Measurements from ENCODE around the gene METRN. TPM values are rescaled to one million over a fixed set of nuclear protein-coding genes. Genes with fewer than 3 reads are reported as not detected.

METRN gene
- total RNA-seq, result 4.7 and 6.1 TPM in 2 replicates

GRCh38 chr16:714558-715476 is at the start of gene METRN:
Gene METRN, plus strand, starts transcription at chr16:715118. Its CDS starts 172 bp downstream, at chr16:715290.
- intact Hi-C loops (cut with micrococcal nuclease), result loop anchor here (1.0 to 5.0 kb wide), 3 partner anchors 25 to 342 kb away; partner anchors contain the start of gene CIAO3

GRCh38 chr16:666572-666971 is 48.3 kb upstream of the METRN start:
- intact Hi-C loops (cut with micrococcal nuclease), result loop anchor here (5.0 to 10.0 kb wide), 2 partner anchors 139 to 282 kb away; partner anchors contain the start of genes CAPN15 and PGAP6

- intact Hi-C loops (cut with micrococcal nuclease), result loop anchor here (5.0 to 10.0 kb wide), 2 partner anchors 140 to 282 kb away; partner anchors contain the start of genes CAPN15 and PGAP6
These were observed 47.7 kb upstream of the METRN start for GRCh38 chr16:667113-667779.

- intact Hi-C loops (cut with micrococcal nuclease), result loop anchor here (1.0 to 10.0 kb wide), 6 partner anchors 11 to 283 kb away; partner anchors contain the start of genes CAPN15, JMJD8, PGAP6 and WDR90
These were observed 47.0 kb upstream of the METRN start, which contains the start of gene RHOT2 for GRCh38 chr16:667780-668518. Gene RHOT2, plus strand, starts transcription at chr16:668132. Its CDS starts 68 bp downstream, at chr16:668200.

- intact Hi-C loops (cut with micrococcal nuclease), result loop anchor here (1.0 to 10.0 kb wide), 6 partner anchors 11 to 284 kb away; partner anchors contain the start of genes CAPN15, JMJD8, PGAP6 and WDR90
These were observed 46.3 kb upstream of the METRN start for GRCh38 chr16:668519-669171.

GRCh38 chr16:669666-670065 is 45.3 kb upstream of the METRN start:
- intact Hi-C loops (cut with micrococcal nuclease), result loop anchor here (5.0 to 10.0 kb wide), 2 partner anchors 142 to 285 kb away; partner anchors contain the start of genes CAPN15 and PGAP6

- intact Hi-C loops (cut with micrococcal nuclease), result no loop called here
These were observed 44.2 kb upstream of the METRN start for GRCh38 chr16:670485-671352.

- intact Hi-C loops (cut with micrococcal nuclease), result no loop called here
These were observed 43.4 kb upstream of the METRN start for GRCh38 chr16:671353-672131.

- intact Hi-C loops (cut with micrococcal nuclease), result no loop called here
These were observed 42.5 kb upstream of the METRN start for GRCh38 chr16:672371-672770.

- intact Hi-C loops (cut with micrococcal nuclease), result no loop called here
These were observed 42.1 kb upstream of the METRN start for GRCh38 chr16:672851-673250.

- intact Hi-C loops (cut with micrococcal nuclease), result no loop called here
These were observed 41.4 kb upstream of the METRN start for GRCh38 chr16:673399-673991.

GRCh38 chr16:674214-674881 is 40.6 kb upstream of the METRN start:
- intact Hi-C loops (cut with micrococcal nuclease), result no loop called here

GRCh38 chr16:674968-675883 is 39.7 kb upstream of the METRN start, which contains the start of gene RHBDL1:
Gene RHBDL1, plus strand, starts transcription at chr16:675671. Its CDS starts 120 bp downstream, at chr16:675791.
- intact Hi-C loops (cut with micrococcal nuclease), result no loop called here

- intact Hi-C loops (cut with micrococcal nuclease), result no loop called here
These were observed 38.9 kb upstream of the METRN start for GRCh38 chr16:675884-676564.

- intact Hi-C loops (cut with micrococcal nuclease), result no loop called here
These were observed 38.4 kb upstream of the METRN start for GRCh38 chr16:676565-676902.

GRCh38 chr16:676913-677312 is 38.0 kb upstream of the METRN start:
- intact Hi-C loops (cut with micrococcal nuclease), result no loop called here

Measured in T-helper 1 cell treated with Interleukin-12 subunit alpha and Interleukin-12 subunit beta and Interleukin-4 antibody, amounts not matched to agents 30 ng/mL and 1 ng/mL, for 36 hours (primary cell).